CD4-positive, alpha-beta T cell treated with Interferon gamma for 1 hour (primary cell): ENCODE measurements around the gene CD4.
"Not testable (repeated sequence)": the region's sequence is repeated elsewhere in the genome, so short reads cannot be mapped to it uniquely, and the experiment has no call there.

Experiments used
- DNase-seq: peaks from one replicate; pipeline ENCODE4 v3.0.0-alpha.2; 2020

Gene CD4

DNA sequence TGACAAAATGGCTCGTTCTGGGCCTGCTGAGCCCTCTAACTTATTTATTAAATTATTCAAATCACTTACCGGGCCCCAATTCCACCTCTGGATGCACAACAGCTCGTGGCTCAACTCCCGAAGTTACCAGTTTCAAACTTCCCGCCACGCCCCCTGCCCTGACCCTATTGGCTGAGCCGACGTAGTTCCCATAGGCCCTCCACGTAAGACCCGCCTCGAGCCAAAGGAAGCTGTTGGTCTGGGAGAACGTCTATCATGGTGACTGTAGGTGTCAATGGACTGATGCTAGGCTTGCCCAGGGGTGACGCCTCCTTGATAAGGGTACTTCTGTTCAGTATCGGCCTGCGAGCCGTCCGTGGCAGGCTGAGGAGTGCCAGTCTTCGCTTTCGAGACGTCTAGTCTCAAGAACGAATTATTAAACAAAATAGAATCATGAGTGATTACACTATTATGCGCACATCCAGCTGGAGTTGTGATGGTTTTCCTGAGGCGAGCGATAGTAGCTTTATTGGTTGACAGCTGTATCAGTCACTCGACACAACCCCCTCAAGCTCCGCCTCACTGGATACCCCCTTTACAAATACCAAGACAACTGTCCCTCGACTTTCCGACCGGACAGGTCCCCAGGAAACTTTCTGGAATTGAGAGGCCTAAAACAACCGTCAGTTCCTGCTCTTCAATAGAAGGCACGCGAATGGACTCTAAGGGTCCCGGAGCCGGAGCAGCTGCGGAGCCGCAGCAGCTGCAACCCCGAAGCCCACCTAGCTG is 62.0 kb downstream of the CD4 start, which contains the start of gene CDCA3:
CDCA3 (minus strand) TSS at position 134 of the 768 bp plus-strand sequence. CDS start 334 bp downstream, outside the sequence.
- peak; percentile 97 for DNase-seq

DNA sequence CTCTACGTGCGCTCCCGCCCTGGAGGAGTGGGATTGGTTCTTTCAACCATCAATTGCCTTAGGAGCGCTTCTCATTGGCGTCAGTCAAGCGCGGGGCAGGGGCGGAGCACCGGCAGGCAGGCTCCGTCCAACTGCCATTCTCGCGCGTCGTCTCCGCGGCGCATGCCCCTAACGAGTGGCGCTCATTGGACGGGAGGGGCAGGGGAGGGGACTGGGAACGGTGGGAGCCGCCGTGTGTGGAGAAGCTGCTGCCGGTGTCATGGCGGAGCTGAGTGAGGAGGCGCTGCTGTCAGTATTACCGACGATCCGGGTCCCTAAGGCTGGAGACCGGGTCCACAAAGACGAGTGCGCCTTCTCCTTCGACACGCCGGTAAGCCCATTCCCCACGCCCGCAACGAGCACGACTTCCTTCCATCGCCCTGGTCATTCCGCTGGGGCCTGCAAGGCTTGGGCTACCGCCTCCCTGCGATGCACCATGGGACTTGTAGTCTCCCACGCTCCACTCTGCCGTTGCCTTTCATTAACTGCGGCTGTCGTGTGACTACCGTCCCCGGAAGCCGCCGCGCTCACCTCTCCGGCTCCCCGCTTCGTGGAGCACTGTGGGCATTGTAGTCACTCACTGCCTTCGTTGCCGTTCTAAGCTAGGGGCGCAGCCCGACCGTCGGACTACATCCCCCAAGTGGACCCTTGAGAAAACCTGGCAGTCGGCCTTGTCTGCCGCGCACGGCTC is 62.8 kb downstream of the CD4 start, which contains the start of gene USP5:
USP5 (plus strand) TSS at position 230 of the 730 bp plus-strand sequence; CDS start at position 260, 30 bp downstream.
- DNase-seq, result peak; percentile 99

DNA sequence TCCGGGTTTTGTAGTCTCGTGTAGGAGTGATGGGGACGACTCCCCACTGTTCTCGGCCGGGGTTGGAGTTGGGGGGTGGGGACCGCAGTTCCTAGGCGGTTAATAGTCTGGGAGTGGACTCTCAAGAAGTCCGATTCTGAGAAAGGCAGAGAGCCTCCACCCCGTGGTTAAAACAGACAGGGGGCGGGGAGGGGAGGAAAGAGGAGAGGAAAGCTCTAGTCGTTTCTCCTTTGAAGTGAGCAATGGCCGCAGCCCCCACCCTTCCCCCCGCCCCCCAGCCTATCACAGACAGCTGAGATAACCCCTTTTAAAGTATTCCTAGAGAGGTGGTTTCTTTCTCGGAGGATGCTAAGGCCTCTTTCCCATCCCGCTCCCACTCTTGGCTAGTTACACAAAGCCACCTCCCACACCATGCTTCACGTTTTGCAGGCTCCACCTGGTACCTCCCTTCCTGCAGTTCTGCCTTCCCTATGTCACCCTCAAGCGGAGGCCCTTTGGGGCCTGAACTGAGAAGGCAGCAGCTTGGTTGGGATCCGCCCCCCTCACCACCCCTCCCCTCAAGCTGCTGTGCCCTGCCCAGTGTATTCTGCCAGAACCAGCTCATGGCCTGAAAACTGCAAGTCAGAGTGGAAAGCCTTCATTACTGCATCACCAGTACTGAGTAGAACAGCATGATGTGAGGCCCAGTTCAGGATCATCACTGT is 63.5 kb downstream of the CD4 start:
- peak; percentile 44 for DNase-seq

DNA sequence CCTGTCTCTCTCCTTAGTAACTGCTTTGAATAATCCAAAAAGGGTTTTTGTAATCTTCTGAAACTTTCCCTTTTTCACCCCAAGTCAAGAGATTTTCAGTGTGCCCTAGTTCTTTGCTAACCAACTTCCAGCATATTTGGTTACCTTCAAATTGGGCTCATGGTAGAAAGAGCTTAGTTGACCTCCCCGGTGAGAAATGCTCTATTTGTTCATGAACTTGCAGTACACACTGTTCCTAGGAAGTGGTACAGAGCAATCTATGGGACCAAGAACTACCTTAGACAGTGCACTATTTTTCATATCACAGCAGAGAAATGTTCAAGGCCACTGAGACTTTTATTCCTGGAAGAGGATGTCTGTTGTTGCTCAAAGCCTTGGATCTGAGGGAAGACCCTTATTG is 64.3 kb downstream of the CD4 start:
- DNase-seq, result no peak

DNA sequence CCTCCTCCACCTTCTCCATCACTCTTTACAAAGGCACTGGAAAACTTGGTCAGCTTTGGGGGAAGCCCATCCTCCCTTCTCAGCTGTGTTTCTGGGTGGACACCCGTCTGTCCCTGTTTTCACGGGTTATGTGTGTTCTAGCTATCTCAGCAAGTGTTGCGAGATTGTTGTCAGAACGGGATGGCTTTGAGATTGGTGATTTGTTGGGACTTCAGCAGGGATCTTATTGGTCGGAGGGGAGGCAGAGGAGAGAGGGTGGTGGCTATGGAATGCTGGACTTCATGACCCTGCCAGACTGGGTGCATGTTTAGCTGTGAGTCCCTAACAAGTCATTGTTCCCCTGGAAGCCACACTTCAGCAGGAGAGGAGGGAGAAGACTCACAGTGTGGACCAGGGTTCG is 64.7 kb downstream of the CD4 start:
- no peak for DNase-seq

DNA sequence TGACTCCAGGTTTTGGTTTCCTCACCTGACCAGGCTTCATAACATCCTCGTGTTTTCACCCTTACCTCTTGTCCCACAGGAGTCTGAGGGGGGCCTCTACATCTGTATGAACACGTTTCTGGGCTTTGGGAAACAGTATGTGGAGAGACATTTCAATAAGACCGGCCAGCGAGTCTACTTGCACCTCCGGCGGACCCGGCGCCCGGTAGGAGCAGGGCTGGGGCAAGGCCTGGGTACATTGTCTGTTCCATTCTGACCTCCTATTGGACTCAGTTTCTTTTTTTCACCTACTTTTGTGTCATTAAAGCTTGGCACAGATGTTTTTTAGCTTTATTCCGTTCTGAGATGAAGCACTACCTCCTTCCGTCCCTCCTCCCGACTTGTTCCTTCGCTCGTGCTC is 66.0 kb downstream of the CD4 start:
- DNase-seq, result no peak

DNA sequence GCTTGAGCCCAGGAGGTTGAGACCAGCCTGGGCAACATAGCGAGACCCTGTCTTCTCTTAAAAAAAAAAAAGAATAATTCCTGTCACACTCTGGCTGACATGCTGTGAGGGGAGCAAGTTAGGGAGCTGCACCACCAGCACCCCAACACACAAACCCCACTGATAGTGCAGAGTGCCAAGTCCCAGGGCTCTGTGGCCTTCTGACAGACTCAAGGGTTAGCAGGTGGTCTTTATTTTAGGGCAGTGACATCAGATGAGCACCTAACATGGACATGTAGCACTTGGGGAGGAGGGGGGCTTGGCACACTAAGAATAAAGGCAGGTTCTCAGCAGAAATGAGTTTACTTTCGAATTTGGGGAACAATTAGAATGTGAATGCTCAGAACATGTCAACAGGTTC is 69.5 kb downstream of the CD4 start:
- DNase-seq, result no peak

DNA sequence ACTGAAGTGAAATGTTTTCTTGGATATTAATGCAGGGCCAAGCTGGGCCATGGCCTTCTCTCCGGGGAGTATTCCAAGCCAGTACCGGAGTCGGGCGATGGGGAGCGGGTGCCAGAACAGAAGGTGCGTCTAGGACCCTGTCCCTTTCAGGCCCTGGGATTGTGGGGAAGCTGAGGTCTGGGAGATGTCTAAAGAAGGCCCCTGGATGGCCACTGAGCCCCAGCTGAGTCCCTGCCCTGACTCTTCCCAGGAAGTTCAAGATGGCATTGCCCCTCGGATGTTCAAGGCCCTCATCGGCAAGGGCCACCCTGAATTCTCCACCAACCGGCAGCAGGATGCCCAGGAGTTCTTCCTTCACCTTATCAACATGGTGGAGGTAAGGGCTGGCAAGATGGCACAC is 70.8 kb downstream of the CD4 start:
- no peak for DNase-seq

DNA sequence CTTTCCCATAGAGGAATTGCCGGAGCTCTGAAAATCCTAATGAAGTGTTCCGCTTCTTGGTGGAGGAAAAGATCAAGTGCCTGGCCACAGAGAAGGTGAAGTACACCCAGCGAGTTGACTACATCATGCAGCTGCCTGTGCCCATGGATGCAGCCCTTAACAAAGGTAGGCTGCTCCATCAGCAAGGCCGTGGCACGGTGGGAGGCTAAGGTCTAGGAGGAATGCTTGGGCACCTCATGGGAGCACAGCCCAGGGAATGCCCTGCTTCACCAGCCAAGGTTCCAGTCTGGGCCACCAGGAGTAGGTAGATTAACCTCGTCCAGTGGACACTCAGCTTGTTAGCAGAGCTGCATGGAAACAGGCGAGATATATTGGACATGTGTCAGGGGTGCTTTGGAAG is 71.6 kb downstream of the CD4 start:
- DNase-seq, result no peak

DNA sequence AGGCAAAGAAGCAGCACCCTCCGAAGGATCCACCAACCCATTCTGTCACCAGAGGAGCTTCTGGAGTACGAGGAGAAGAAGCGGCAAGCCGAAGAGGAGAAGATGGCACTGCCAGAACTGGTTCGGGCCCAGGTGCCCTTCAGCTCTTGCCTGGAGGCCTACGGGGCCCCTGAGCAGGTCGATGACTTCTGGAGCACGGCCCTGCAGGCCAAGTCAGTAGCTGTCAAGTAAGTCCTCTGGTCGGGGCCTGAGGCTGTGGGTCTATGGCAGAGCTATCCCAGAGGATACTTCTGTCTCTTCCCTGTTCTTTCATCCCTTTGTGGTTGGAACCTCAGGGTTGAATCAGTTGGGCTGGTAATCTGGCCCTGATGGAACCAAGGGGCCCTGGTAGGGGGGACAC is 72.1 kb downstream of the CD4 start:
- no peak for DNase-seq

DNA sequence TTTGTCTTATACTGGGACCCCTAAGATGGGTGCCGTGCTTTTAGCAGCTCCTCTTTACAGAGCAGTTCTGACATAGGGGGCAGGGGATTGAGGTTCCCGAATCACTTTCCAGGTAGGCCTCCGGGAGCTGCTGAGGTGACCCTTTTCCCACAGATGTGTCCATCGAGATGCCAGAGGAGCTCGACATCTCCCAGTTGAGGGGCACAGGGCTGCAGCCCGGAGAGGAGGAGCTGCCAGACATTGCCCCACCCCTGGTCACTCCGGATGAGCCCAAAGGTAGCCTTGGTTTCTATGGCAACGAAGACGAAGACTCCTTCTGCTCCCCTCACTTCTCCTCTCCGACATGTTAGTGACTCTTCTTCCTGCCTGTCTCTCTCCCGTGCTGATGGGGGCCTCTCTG is 73.7 kb downstream of the CD4 start:
- no peak for DNase-seq

DNA sequence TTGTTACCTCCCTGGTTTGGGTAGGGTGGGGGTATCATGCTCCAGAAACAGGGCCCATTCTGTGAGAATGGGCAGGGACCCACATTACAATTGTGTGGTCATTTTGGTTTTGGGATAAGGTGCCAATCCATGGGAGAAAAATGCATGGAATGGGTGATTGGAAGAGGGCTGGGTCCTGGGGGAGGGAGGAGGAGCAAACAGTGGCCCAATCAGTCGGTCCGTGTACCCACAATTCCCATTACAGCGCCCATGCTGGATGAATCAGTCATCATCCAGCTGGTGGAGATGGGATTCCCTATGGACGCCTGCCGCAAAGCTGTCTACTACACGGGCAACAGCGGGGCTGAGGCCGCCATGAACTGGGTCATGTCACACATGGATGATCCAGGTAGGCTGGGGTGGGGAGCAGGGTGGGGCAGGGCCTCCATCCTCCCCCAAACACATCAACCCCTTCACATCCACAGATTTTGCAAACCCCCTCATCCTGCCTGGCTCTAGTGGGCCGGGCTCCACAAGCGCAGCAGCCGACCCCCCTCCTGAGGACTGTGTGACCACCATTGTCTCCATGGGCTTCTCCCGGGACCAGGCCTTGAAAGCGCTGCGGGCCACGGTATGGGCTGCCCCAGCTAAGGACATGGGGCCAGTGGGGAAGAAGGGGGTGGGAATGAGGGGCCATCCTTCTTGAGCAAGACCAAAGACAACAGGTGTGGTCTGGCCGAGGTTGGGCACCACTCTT is 74.4 kb downstream of the CD4 start:
- DNase-seq, result no peak

DNA sequence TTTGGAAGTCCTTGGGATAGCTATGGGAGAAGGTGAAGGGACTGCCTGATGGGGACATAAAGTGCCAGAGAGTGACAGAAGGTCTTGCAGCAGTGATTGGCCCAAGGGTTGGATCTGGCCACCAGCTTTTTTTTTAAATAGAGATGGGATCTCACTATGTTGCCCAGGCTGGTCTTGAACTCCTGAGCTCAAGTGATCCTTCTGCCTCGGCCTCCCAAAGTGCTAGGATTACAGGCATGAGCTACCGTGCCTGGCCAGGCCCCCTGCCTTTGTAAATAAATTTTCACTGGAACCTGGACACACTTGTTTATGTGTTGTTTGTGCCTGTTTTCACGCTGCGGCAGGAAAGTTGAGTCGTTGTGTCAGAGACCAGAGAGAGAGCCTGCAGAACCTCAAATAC is 76.0 kb downstream of the CD4 start:
- not testable (repeated sequence) for DNase-seq

DNA sequence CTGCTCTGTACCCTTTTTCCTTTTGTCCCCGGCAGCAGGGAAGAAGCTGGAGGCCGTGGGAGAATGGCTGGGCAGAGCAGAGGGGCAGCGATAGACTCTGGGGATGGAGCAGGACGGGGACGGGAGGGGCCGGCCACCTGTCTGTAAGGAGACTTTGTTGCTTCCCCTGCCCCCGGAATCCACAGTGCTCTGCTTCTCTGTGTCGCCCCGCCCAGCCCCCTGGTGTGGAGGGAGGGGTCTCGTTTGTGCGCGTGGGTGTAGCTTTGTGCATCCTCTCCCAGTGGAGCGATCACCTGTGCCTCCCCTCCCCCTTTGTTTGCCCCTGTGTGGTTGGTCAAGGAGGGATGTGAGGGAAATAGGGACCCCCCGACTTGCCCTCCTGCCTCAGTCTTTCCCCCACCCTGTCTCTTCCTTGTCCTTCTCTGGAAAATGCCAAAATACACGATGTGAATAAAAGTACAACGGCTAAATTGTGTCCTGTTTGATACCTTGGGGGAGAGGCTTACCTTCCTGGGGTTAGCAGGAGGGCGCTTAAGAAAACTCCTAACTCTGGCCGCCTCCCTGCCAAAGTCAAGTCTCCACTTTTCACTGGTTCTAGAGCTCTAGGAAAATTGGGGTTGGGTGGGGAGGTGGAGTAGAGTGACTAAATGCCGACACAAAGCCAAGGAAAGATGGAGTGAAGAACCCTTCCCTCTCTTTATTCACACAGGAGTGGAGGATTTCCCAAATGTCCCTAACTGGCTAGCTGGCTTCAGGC is 77.0 kb downstream of the CD4 start:
- DNase-seq, result no peak

DNA sequence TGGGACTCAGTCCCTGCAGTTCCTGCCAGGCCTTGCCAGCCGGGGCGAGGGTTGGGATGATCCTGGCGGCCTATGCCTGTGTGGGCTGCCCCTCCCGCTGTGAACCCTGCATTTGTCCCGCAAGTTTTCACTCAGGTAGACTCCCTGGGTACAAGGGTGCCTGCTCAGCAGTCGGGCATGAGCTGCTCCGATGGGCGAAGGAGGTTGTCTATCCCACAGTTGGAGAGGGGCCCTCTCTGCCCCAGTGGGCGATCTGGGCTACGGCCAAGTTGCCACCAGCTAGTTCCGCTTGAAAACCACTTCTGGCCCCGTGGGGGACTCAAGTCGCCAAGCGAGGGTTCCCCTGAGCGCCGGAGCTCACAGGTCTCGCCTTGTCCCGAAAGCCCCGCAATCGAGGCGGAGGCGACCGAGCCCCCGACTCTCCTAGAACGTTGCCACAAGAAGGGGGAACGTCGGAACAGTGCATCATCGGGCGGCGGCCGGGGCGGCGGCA is 77.6 kb downstream of the CD4 start:
- no peak for DNase-seq

DNA sequence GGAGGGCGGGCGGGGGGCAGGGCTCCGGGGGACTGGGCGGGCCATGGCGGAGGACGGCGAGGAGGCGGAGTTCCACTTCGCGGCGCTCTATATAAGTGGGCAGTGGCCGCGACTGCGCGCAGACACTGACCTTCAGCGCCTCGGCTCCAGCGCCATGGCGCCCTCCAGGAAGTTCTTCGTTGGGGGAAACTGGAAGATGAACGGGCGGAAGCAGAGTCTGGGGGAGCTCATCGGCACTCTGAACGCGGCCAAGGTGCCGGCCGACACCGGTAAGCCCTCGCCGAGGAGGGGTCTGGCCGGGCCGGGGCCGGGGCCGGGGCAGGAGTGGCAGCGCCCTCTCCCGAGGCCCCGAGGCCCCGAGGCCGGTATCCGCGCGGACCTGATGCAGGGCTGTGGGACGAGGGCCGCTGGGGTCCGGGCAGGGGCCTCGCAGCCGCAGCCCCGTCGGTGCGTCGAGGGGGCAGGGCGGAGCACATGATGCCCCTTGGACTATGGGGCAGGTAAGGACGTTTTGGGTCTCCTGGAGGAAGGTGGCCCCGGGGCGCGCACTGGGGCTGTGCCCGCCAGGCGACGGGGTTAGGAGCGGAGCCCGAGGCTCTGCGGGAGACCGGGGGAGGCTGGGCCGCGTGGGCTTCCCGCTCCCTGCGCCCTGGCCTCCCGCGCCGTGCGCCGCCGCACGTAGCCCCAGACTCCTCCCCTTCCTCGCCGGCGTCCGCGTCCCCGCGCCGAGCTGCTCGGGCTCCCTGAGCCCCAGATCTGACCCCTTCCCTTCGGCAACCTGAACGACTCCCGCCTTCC is 78.3 kb downstream of the CD4 start, which contains the start of gene TPI1:
TPI1 (plus strand) TSS at position 119 of the 798 bp plus-strand sequence; CDS start at position 155, 36 bp downstream.
- peak; percentile 82 for DNase-seq

DNA sequence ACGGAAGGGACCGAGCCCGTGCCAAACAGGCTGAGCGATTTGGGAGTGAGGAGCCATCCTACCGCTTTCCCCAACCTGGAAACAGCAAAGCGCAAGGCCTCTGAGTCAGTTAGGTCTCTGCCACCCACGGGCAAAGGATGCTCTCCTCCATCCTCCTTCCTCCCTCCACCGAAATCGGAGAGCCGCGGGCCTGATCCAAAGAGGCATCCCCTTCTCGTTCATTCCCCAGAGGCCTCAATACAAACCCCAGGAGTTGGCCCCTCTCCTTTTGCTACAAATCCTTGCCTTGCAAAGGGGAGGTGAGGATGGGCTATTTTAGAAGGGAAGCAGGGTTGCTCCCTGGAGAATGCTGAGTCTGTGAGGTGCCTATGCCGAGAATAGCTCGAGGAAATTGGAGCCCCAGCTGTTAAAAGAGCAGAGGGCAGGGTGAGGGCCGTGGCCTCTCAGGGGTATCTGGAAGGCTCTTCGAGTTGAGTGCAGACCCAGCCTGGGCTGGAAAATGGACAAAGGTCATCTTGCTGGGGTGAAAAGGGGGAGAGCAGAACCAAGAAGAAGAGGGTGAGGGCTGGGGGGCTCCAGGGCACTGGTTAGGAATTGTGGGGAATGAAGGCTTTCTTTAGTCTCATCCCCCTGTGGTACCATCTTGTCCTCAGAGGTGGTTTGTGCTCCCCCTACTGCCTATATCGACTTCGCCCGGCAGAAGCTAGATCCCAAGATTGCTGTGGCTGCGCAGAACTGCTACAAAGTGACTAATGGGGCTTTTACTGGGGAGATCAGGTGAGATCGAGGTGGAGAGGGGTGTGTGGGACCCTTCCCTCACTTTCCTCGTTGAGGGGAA is 79.1 kb downstream of the CD4 start:
- no peak for DNase-seq

DNA sequence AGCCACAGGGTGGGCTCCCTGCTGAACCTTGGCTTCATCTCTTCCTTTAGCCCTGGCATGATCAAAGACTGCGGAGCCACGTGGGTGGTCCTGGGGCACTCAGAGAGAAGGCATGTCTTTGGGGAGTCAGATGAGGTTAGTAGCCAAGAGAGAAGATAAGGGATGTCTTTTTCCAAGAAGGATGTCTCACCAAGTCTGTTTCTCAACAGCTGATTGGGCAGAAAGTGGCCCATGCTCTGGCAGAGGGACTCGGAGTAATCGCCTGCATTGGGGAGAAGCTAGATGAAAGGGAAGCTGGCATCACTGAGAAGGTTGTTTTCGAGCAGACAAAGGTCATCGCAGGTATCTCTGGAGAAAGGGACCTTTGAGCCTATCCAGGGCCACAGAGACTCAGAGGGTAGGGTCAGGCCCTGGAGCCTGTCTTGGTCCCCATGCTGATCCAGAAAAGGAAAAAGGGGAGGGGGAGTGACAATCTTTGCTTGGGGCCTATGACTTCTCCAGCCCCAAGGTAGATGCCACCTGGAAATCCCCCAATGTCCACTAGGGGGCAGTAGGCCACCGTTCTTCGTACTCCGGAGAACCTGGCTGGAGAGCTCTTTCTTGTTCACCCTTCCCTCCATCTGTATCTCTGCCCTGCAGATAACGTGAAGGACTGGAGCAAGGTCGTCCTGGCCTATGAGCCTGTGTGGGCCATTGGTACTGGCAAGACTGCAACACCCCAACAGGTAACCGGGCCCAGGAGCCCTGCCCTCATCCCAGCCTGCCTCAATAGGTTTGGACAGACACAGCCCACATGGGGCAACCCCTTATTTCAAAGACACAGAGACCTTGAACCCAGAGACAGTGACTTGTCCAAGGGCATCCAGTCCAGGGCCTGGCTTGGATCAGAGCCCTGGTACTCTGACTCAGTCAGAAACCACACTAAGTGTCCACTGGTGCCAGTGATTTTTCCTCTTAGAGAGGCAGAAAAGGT is 80.0 kb downstream of the CD4 start:
- DNase-seq, result peak; percentile 79

DNA sequence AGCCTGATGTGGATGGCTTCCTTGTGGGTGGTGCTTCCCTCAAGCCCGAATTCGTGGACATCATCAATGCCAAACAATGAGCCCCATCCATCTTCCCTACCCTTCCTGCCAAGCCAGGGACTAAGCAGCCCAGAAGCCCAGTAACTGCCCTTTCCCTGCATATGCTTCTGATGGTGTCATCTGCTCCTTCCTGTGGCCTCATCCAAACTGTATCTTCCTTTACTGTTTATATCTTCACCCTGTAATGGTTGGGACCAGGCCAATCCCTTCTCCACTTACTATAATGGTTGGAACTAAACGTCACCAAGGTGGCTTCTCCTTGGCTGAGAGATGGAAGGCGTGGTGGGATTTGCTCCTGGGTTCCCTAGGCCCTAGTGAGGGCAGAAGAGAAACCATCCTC is 81.0 kb downstream of the CD4 start:
- not testable (repeated sequence) for DNase-seq
